ENCODE measurements around the gene NGEF. TPM values are rescaled to one million over a fixed set of nuclear protein-coding genes. Genes with fewer than 3 reads are reported as not detected.

The NGEF gene
- total and polyA plus RNA-seq, 8 donors: 0.26 to 3.6 (median 1.4) TPM

DNA sequence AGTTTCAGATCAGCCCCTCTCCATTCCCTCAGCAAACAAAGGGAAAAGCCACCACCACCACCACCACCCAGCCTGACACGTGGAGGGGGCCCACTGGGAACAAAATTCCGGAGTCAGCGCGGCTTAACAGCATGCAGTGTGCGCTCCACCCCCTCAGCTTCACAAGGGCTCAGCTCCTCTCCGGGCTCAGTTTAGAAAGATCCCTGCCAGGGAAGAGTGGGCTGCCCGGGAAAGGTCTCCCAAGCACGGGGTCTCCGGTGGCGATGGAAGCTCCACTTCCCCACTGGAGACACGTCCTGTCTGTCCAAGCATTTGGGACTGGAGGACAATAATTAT, 87.3 kb downstream of the NGEF start:
- Histone ChIP-seq H3K9me3 (no peaks in the 10 kb centered on the region), H3K4me3 (no peak overlapping the region), H3K27me3 (peaks cover 36 to 87% of the 10 kb centered on the region in 2 donors), H3K27ac (no peak overlapping the region), H3K36me3 (no peaks in the 10 kb centered on the region), H3K4me1 (peaks cover 7 to 10% of the 10 kb centered on the region in 2 donors)
- intact Hi-C loops (cut with DNase I): no loop called here
- TF ChIP-seq, protein P1, sequence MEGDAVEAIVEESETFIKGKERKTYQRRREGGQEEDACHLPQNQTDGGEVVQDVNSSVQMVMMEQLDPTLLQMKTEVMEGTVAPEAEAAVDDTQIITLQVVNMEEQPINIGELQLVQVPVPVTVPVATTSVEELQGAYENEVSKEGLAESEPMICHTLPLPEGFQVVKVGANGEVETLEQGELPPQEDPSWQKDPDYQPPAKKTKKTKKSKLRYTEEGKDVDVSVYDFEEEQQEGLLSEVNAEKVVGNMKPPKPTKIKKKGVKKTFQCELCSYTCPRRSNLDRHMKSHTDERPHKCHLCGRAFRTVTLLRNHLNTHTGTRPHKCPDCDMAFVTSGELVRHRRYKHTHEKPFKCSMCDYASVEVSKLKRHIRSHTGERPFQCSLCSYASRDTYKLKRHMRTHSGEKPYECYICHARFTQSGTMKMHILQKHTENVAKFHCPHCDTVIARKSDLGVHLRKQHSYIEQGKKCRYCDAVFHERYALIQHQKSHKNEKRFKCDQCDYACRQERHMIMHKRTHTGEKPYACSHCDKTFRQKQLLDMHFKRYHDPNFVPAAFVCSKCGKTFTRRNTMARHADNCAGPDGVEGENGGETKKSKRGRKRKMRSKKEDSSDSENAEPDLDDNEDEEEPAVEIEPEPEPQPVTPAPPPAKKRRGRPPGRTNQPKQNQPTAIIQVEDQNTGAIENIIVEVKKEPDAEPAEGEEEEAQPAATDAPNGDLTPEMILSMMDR (IDR thresholded peaks at IDR 0.05): no peak
- no peak for ATAC-seq
- no peak for DNase-seq

GRCh38 chr2:232925153-232925820, 87.8 kb downstream of the NGEF start:
- intact Hi-C loops (cut with DNase I): no loop called here
- ATAC-seq (no peak), DNase-seq (no peak)
- H3K9me3 ChIP-seq: no peaks in the 10 kb centered on the region
- H3K36me3 ChIP-seq: no peaks in the 10 kb centered on the region
- peaks cover 7 to 10% of the 10 kb centered on the region in 2 donors for H3K4me1 ChIP-seq
- no peak overlapping the region for H3K27ac ChIP-seq
- no peak overlapping the region for H3K4me3 ChIP-seq
- TF ChIP-seq, protein P1 (IDR thresholded peaks at IDR 0.05): no peak
- peaks cover 36 to 87% of the 10 kb centered on the region in 2 donors for H3K27me3 ChIP-seq

- ATAC-seq (no peak), DNase-seq (no peak)
- TF ChIP-seq, protein P1 (IDR thresholded peaks at IDR 0.05): no peak
- H3K4me1 ChIP-seq: peaks cover 7 to 10% of the 10 kb centered on the region in 2 donors
- H3K4me3 ChIP-seq: no peak overlapping the region
- no peaks in the 10 kb centered on the region for H3K36me3 ChIP-seq
- H3K9me3 ChIP-seq: no peaks in the 10 kb centered on the region
- H3K27me3 ChIP-seq: peaks cover 34 to 87% of the 10 kb centered on the region in 2 donors
- intact Hi-C loops (cut with DNase I): no loop called here
- H3K27ac ChIP-seq: no peak overlapping the region
Observed at GRCh38 chr2:232924433-232924832, 88.6 kb downstream of the NGEF start.

DNA sequence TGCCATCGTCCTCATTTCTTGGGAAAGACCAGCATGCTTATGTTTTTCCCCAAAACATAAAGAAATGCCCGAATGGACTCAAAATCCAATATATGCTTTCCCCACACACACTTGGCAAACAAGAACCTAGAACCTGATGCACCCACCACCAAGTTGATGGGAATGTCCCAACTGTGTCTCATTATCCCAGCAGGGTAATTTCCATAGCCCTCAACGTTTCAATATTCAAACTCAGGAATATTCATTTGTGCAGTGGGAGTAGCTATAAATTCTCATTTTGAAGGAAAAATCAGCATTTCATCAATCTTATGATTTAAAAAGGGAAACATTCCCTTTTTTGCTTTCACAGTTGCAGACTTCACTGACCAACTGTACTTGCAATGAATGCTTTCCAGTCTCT, 92.3 kb downstream of the NGEF start:
- intact Hi-C loops (cut with DNase I): no loop called here
- H3K27ac ChIP-seq: no peak overlapping the region
- no peak for ATAC-seq
- no peaks in the 10 kb centered on the region for H3K36me3 ChIP-seq
- DNase-seq: no peak
- H3K27me3 ChIP-seq: peaks cover under 1 to 80% of the 10 kb centered on the region in 2 donors
- no peaks in the 10 kb centered on the region for H3K9me3 ChIP-seq
- TF ChIP-seq, protein P1 (IDR thresholded peaks at IDR 0.05): no peak
- H3K4me1 ChIP-seq: no peaks in the 10 kb centered on the region
- no peak overlapping the region for H3K4me3 ChIP-seq

DNA sequence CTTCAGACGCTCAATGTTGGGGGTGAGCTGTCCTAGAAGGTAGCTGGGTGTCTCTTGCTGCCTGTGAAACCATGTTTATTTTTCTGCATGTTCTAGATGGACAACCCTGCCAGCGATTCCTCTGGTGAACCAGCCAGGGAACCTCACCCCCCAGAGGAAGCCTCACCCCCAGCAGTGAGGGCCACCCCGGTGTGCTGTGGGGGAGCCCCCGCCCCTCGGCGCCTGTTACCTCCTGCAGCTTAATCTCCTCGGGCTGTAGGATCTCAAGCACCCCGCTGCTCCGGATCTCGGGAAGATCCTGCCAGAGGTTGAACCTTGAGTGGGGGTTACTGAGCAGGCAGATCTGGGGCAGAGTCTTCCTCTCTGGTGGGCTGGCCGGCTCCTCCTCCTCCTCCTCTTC, 93.0 kb downstream of the NGEF start:
- Histone ChIP-seq H3K4me1 (no peaks in the 10 kb centered on the region), H3K4me3 (no peak overlapping the region), H3K9me3 (no peaks in the 10 kb centered on the region), H3K27ac (no peak overlapping the region), H3K36me3 (no peaks in the 10 kb centered on the region), H3K27me3 (peaks cover 0 to 73% of the 10 kb centered on the region in 2 donors)
- no peak for ATAC-seq
- TF ChIP-seq, protein P1 (IDR thresholded peaks at IDR 0.05): no peak
- intact Hi-C loops (cut with DNase I): no loop called here
- DNase-seq: no peak

Measured in left lung (tissue), 10 donors.